ENCODE data around the gene PAX2.

DNA sequence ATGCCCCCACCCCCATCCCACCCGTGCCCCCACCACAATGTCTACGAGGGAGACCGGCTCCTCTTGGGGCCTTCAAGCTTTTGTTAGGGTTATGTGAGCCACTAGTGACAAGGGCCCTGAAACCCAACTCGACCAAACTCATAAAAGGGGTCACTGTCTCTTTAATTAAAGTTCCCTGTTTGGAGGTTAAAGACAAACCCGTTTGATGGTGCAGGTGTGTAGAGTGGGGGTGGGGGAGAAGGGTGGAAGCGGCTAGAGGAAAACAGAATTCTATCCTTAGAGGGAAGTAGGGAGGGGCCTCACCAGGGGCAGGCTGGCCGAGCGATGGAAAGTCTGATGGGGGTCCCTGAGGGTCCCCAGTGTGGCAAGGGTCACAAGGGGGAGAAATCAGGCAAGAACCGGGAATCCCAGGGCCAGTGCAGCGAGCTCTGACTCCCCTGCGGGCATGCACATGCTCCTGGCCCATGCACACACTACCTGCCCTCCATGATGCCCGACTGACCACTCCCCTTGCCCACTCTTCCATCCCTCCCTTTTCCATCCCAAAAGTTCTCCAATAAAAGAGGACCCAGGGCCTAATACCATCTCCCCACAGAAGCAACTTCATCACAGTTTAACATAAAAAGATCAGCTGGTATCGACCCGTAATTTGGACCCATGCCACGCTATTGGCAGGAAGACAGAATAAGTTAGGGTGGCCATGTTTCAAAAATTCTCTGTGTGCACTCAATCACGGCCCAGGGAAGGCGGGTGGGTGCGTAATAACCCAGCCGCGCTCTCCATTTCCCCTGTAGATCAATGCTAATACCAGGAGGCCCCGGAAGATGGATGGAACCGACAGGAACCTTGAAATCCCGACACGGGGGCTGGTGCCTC lies 131.4 kb downstream of the PAX2 start:
- TF ChIP-seq EZH2 (IDR thresholded peaks at IDR 0.05; ENCODE audit: insufficient read depth, low read length), result no peak
- TF ChIP-seq, protein P1, sequence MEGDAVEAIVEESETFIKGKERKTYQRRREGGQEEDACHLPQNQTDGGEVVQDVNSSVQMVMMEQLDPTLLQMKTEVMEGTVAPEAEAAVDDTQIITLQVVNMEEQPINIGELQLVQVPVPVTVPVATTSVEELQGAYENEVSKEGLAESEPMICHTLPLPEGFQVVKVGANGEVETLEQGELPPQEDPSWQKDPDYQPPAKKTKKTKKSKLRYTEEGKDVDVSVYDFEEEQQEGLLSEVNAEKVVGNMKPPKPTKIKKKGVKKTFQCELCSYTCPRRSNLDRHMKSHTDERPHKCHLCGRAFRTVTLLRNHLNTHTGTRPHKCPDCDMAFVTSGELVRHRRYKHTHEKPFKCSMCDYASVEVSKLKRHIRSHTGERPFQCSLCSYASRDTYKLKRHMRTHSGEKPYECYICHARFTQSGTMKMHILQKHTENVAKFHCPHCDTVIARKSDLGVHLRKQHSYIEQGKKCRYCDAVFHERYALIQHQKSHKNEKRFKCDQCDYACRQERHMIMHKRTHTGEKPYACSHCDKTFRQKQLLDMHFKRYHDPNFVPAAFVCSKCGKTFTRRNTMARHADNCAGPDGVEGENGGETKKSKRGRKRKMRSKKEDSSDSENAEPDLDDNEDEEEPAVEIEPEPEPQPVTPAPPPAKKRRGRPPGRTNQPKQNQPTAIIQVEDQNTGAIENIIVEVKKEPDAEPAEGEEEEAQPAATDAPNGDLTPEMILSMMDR (IDR thresholded peaks at IDR 0.05; ENCODE audit: insufficient read depth, low read depth, low read length), result no peak

All from astrocyte (in vitro differentiated cells and primary cell).